Kidney (tissue), 14 donors: ENCODE data around the gene AKAP13. TPM values are rescaled to one million over a fixed set of nuclear protein-coding genes. Genes with fewer than 3 reads are reported as not detected.
A peak's percentile ranks its signal among the peaks of the same experiment; 100 is the strongest.

Experiments
- DNase-seq, 5 donors: peaks; one replicate each; pipeline ENCODE4 v3.0.0-alpha.2; 2013 to 2020
- FAIRE-seq: peaks from 2 replicates; lab custom pipeline; 2012; peaks lifted over from hg19 to GRCh38; lab: Jason Lieb, UNC
- H3K27ac ChIP-seq, 2 donors: one replicate each; pipeline ENCODE4 v1.7.0; 2013; ENCODE audit warnings: low read depth in 2 of 2, low read length in 2 of 2, inconsistent platforms in 1 of 2
- H3K27me3 ChIP-seq: one replicate; pipeline ENCODE4 v1.7.1; 2013; ENCODE audit warnings: low read length, inconsistent platforms; ENCODE audit not compliant: control insufficient read depth, insufficient read depth
- H3K36me3 ChIP-seq, 3 donors: one replicate each; pipeline versions ENCODE4 v1.7.0 to v1.7.1; 2013; ENCODE audit warnings: low read length in 3 of 3, control low read depth in 1 of 3, inconsistent platforms in 1 of 3; ENCODE audit not compliant: insufficient read depth in 3 of 3, control insufficient read depth in 2 of 3
- H3K4me1 ChIP-seq, 3 donors: one replicate each; pipeline versions ENCODE4 v1.7.0 to v1.7.1; 2013; ENCODE audit warnings: low read length in 3 of 3, inconsistent platforms in 1 of 3, low read depth in 1 of 3; ENCODE audit not compliant: control insufficient read depth in 2 of 3, insufficient read depth in 2 of 3
- H3K4me3 ChIP-seq, 3 donors: one replicate each; pipeline versions ENCODE4 v1.7.0 to v1.8.1; 2013; ENCODE audit warnings: low read length in 3 of 3, control low read depth in 1 of 3, inconsistent platforms in 1 of 3
- H3K9ac ChIP-seq, 3 donors: one replicate each; pipeline versions ENCODE4 v1.7.0 to v1.7.1; 2013; ENCODE audit warnings: low read length in 3 of 3, control low read depth in 1 of 3, inconsistent platforms in 1 of 3
- H3K9me3 ChIP-seq, 3 donors: one replicate each; pipeline versions ENCODE4 v1.7.0 to v1.7.1; 2013; ENCODE audit warnings: low read length in 3 of 3, control low read depth in 1 of 3, inconsistent platforms in 1 of 3; ENCODE audit not compliant: control insufficient read depth in 2 of 3, insufficient read depth in 1 of 3
- CTCF ChIP-seq: IDR thresholded peaks from 3 replicates; pipeline ENCODE4 v1.5.1; 2012; ENCODE audit warnings: mild to moderate bottlenecking, moderate library complexity, borderline replicate concordance; ENCODE audit not compliant: insufficient read depth; ENCODE audit errors: extremely low read depth
- intact Hi-C: fragments of 100-400 bp; cut with DNase I; formaldehyde crosslinking; loops from one replicate; pipeline ENCODE4 v1.11.1; 2022
- polyA plus RNA-seq: library from polyadenylated mRNA; stranded (reverse); fragments of 350-450 nt; fragmentation: Illumina TruSeq; extraction: RNeasy Lipid Tissue Mini Kit (QIAGEN cat#74804); gene quantifications from one replicate; pipeline ENCODE4 v1.2.3, GENCODE V29; 2014; ENCODE audit warnings: low read depth, low replicate concordance; ENCODE audit not compliant: insufficient read depth
- total RNA-seq: library from RNA; stranded (reverse); fragmentation: NEBNext Ultra II Directional; extraction: Animal tissue kit (Norgen Biotek cat#: 25700); gene quantifications from one replicate; pipeline ENCODE4 v1.2.1, GENCODE V29; 2021
- donor health status: control.
- donor health status: control.
- donor health status: control.
- donor health status: control.
- donor health status: control.
- donor health status: DM: yes; HTN: yes; CAD: no.
- donor health status: Normal renal cell carcinoma (clear cell type).

AKAP13 gene
- total and polyA plus RNA-seq, 2 donors from 2014 or later, result 18.8 to 174 TPM

GRCh38 chr15:85785887-85786780 lies 405.7 kb downstream of the AKAP13 start:
- intact Hi-C loops, result no loop called here
- Histone ChIP-seq H3K27me3 (no peaks in the 10 kb centered on the region), H3K9me3 (no peaks in the 10 kb centered on the region), H3K36me3 (no peaks in the 10 kb centered on the region), H3K4me3 (peak overlapping the region in 1 of 3 donors; percentile 25), H3K4me1 (peaks cover 2 to 18% (median 14%) of the 10 kb centered on the region in 3 donors), H3K27ac (peak overlapping the region; percentile 87 to 90), H3K9ac (peak overlapping the region in 1 of 3 donors; percentile 9)
- no peak for TF ChIP-seq CTCF
- FAIRE-seq (no peak), DNase-seq (peak in 3 of 5 donors; percentile 49 to 81 (median 80))

GRCh38 chr15:85786781-85787114 lies 406.3 kb downstream of the AKAP13 start:
- Histone ChIP-seq H3K36me3 (no peaks in the 10 kb centered on the region), H3K4me1 (peaks cover 2 to 18% (median 14%) of the 10 kb centered on the region in 3 donors), H3K4me3 (peak overlapping the region in 1 of 3 donors; percentile 25), H3K27ac (peak overlapping the region; percentile 87 to 90), H3K27me3 (no peaks in the 10 kb centered on the region), H3K9ac (no peak overlapping the region), H3K9me3 (no peaks in the 10 kb centered on the region)
- TF ChIP-seq CTCF, result no peak
- DNase-seq (peak in 1 of 5 donors; percentile 67), FAIRE-seq (no peak)
- intact Hi-C loops, result no loop called here

- no peaks in the 10 kb centered on the region for H3K9me3 ChIP-seq
- H3K27me3 ChIP-seq, result no peaks in the 10 kb centered on the region
- no peaks in the 10 kb centered on the region for H3K36me3 ChIP-seq
- no peak overlapping the region for H3K27ac ChIP-seq
- DNase-seq (peak in 3 of 5 donors; percentile 37 to 82 (median 56)), FAIRE-seq (no peak)
- H3K4me3 ChIP-seq, result no peak overlapping the region
- no peak for TF ChIP-seq CTCF
- no peak overlapping the region for H3K9ac ChIP-seq
- peaks cover 2 to 28% (median 26%) of the 10 kb centered on the region in 3 donors for H3K4me1 ChIP-seq
- intact Hi-C loops, result no loop called here
Observed at GRCh38 chr15:85788771-85789495, 408.5 kb downstream of the AKAP13 start.
